Fibroblast of mammary gland (primary cell): ENCODE measurements around the gene SFXN1.

ENCODE experiments used
- DNase-seq: peaks from one replicate; pipeline ENCODE4 v3.0.0-alpha.2; 2010; ENCODE audit warnings: low read depth
- H3K4me3 ChIP-seq: 2 replicates; pipeline ENCODE4 v1.5.1; 2011; ENCODE audit warnings: low read depth, mild to moderate bottlenecking, low read length, moderate library complexity; ENCODE audit not compliant: control insufficient read depth
- CTCF ChIP-seq: conservative IDR thresholded peaks from 2 replicates; pipeline ENCODE4 v1.5.1; 2011; ENCODE audit warnings: low read depth, low read length, inconsistent platforms; ENCODE audit not compliant: control insufficient read depth, insufficient read depth

SFXN1 gene

DNA sequence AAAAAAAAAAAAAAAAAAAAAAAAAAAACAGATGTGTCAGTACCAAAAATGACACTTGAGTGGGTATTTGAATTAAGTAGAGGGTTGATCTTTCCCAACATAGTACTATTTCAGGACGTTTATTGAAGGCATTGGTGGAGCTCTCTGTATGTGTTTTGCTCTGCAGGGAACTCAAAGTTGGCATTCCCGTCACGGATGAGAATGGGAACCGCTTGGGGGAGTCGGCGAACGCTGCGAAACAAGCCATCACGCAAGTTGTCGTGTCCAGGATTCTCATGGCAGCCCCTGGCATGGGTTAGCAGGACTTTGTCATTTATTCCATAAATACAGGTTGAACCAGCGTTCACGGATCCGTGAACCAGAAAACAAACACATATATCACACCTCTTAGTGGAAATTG lies 34.9 kb downstream of the SFXN1 start:
- no peak overlapping the region for H3K4me3 ChIP-seq
- no peak for TF ChIP-seq CTCF
- DNase-seq: no peak

GRCh38 chr5:175513726-175514125 lies 35.4 kb downstream of the SFXN1 start:
- no peak for DNase-seq
- H3K4me3 ChIP-seq: no peak overlapping the region
- no peak for TF ChIP-seq CTCF

DNA sequence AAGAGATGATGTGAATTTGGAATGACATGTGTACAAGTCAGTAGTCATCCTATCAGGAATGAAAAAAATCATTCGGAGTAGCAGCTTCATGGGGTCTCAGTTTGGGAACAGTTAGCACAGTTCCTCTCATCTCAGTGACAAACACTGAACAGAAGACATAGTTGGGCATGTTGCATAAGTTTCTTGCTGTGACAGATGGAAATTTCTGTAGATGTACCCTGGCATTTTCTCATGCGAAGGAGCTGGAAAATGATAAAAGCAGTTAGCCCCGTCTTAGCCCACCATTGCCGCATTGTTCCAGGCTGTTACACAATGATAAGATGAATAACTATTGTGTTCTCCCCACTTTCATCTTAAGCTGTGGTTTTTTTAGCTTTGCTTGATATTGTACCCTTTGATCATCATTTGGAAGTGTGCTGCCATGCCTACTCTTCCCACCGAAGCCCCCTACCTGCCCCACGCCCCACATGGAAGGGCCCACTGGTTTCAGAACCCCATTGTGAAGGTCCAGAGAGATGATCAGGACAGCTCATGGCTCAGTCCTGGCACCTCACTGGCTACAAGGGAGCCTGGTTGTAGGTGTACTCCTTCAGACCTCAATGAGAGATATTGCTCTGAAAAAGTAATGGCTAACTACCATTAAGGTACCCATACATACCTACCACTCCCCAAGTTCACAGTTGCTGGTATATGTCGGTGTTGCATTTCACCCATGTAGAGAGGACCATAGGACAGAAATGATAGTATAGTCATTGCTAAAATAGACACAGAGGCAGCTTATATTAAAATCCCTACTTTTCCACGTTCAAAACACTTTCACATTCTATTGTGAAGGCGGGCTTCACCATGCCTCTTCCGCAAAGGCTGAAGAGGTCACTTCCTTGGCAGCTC lies 38.8 kb downstream of the SFXN1 start:
- DNase-seq: no peak
- H3K4me3 ChIP-seq: no peak overlapping the region
- no peak for TF ChIP-seq CTCF

- TF ChIP-seq CTCF: no peak
- DNase-seq: peak; percentile 71
- no peak overlapping the region for H3K4me3 ChIP-seq
Measured at GRCh38 chr5:175517824-175518450, 39.6 kb downstream of the SFXN1 start.

GRCh38 chr5:175519006-175519405 lies 40.6 kb downstream of the SFXN1 start:
- no peak for DNase-seq
- no peak overlapping the region for H3K4me3 ChIP-seq
- TF ChIP-seq CTCF: no peak

- TF ChIP-seq CTCF: no peak
- H3K4me3 ChIP-seq: no peak overlapping the region
- DNase-seq: no peak
Measured at GRCh38 chr5:175520321-175520720, 42.0 kb downstream of the SFXN1 start.
